Activated T-helper 1 cell treated with anti-CD3 and anti-CD28 coated beads, Interleukin-12 subunit alpha, Interleukin-12 subunit beta, Interleukin-2, Interleukin-4 antibody, amounts not matched to agents 30 ng/mL and 10 ng/mL and 1 ng/mL, durations not matched to agents 14 hours and 24 hours and 36 hours (primary cell): ENCODE measurements around the gene PDRG1. TPM values are rescaled to one million over a fixed set of nuclear protein-coding genes. Genes with fewer than 3 reads are reported as not detected.
A peak's percentile ranks its signal among the peaks of the same experiment; 100 is the strongest.
"Not testable (repeated sequence)": the region's sequence is repeated elsewhere in the genome, so short reads cannot be mapped to it uniquely, and the experiment has no call there.

Source experiments
- DNase-seq: peaks from one replicate; pipeline ENCODE4 v3.0.0; 2021; ENCODE audit warnings: low spot score
- H3K27ac Mint-ChIP-seq: one replicate; pipeline ENCODE4 v1.8.0; 2021; ENCODE audit warnings: mild to moderate bottlenecking, mixed read lengths
- H3K27me3 Mint-ChIP-seq: one replicate; pipeline ENCODE4 v1.8.0; 2022; ENCODE audit warnings: mild to moderate bottlenecking, moderate library complexity, mixed read lengths; ENCODE audit not compliant: insufficient read depth
- H3K36me3 Mint-ChIP-seq: one replicate; pipeline ENCODE4 v1.8.0; 2021; ENCODE audit warnings: low read depth, mixed read lengths
- H3K4me1 Mint-ChIP-seq: one replicate; pipeline ENCODE4 v1.8.0; 2021; ENCODE audit warnings: low read depth, mixed read lengths
- H3K4me3 Mint-ChIP-seq: one replicate; pipeline ENCODE4 v1.8.0; 2021; ENCODE audit warnings: mild to moderate bottlenecking, moderate library complexity, mixed read lengths
- H3K9me3 Mint-ChIP-seq: one replicate; pipeline ENCODE4 v1.8.0; 2021; ENCODE audit warnings: mixed read lengths
- intact Hi-C: fragments of 100-400 bp; cut with micrococcal nuclease; formaldehyde crosslinking; loops from one replicate; pipeline ENCODE4 v1.15.1; 2024
- total RNA-seq: library from RNA; stranded (reverse); gene quantifications from 2 replicates; pipeline ENCODE4 v1.2.3, GENCODE V29; 2022

The PDRG1 gene
- total RNA-seq, 1 donor from 2014 or later: 20.5 TPM

DNA sequence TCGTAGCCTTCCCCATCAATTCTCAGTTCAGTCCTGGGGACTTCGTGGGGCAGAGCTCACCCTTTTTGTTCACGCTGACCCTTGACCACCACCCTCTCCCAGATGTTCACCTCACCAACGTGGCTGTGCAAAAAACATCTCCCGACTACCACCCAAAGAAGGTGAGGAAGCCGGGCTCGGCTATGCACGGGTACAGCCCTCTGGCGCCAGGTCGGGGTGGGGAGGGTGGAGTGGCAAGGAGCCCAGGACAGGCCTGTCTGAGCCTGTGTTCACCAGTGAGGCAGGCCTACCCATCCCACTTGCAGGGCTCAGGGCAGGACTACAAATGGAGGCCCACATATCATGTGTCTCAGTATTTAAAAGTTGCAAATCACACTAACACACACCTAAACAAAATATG, 18.1 kb downstream of the PDRG1 start:
- no peaks in the 10 kb centered on the region for H3K36me3 Mint-ChIP-seq
- intact Hi-C loops: no loop called here
- DNase-seq: no peak
- no peak overlapping the region for H3K4me3 Mint-ChIP-seq
- H3K27me3 Mint-ChIP-seq: peaks cover 12% of the 10 kb centered on the region
- no peak overlapping the region for H3K27ac Mint-ChIP-seq
- H3K9me3 Mint-ChIP-seq: no peaks in the 10 kb centered on the region
- H3K4me1 Mint-ChIP-seq: no peaks in the 10 kb centered on the region

DNA sequence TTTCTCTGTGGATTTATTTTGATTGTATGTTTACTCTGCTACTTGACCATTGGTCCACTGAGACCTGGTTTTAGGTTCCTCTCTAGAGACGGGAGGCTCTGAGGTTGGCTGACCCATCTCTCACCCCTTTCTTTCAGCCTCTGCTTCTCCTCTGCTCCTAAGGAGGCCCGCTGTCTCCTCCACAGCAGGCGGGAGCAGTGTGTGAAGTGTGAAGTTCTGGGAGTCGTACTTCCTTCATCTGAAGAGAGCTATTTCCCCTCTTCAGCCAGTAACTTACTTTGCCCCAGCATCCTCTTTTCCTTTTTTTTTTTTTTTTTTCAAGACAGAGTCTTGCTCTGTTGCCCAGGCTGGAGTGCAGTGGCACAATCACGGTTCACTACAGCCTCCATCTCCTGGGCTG, 21.1 kb downstream of the PDRG1 start:
- Mint-ChIP-seq H3K27ac (no peak overlapping the region), H3K9me3 (no peaks in the 10 kb centered on the region), H3K4me3 (no peak overlapping the region), H3K4me1 (no peaks in the 10 kb centered on the region), H3K36me3 (no peaks in the 10 kb centered on the region), H3K27me3 (peaks cover 16% of the 10 kb centered on the region)
- DNase-seq: no peak
- intact Hi-C loops: no loop called here

- DNase-seq, H3K27ac Mint-ChIP-seq, H3K4me3 Mint-ChIP-seq, H3K4me1 Mint-ChIP-seq, intact Hi-C loops, H3K9me3 Mint-ChIP-seq, H3K36me3 Mint-ChIP-seq: not testable (repeated sequence)
- peaks cover 16% of the 10 kb centered on the region for H3K27me3 Mint-ChIP-seq
These were observed 22.2 kb downstream of the PDRG1 start for GRCh38 chr20:31929631-31930030.

DNA sequence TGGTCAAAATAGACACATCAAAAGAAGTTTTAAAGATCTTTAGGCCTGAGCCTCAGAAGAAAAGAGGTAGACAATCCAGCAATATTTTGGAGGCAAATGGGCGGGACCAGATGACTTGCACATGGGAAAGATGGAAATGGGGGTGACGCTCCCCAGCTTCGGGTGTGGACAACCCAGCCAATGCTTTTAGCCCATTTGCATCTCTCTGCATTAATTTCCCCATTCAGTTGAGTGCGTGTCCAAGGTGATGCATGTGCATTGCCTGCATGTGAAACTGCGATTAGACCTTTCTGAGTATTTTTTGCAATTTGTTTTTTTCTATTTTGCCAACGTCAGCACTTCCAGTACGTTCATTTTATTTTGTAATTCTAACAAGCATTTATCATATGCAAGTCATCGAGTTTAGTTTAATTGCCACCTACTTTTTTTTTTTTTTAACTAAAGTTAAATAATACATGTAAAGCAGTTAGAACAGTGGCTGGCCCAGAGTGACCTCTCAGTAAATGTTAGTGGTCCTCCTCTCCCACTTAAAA, 24.2 kb downstream of the PDRG1 start:
- intact Hi-C loops: no loop called here
- Mint-ChIP-seq H3K36me3 (no peaks in the 10 kb centered on the region), H3K4me1 (no peaks in the 10 kb centered on the region), H3K4me3 (no peak overlapping the region), H3K27ac (no peak overlapping the region), H3K9me3 (no peaks in the 10 kb centered on the region), H3K27me3 (peaks cover 16% of the 10 kb centered on the region)
- DNase-seq: no peak

DNA sequence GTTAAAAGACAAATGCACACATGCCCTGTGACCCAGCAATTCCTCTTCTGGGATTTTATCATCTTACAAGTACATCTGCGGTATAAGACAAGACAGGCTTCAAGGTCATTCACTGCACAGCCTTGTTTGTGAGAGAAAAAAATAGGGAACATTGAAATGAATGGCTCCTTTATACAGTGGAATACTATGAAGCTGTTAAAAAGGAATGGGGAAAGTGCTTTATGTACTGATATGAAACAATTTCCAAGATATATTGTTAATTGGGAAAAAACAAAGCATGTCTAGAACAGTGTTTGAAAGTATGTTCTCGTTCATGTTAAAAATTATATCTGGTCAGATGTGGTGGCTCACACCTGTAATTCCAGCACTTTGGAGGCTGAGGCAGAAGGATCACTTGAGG, 25.4 kb downstream of the PDRG1 start:
- no peak for DNase-seq
- Mint-ChIP-seq H3K36me3 (no peaks in the 10 kb centered on the region), H3K9me3 (no peaks in the 10 kb centered on the region), H3K4me1 (no peaks in the 10 kb centered on the region), H3K27ac (no peak overlapping the region), H3K27me3 (peaks cover 13% of the 10 kb centered on the region), H3K4me3 (no peak overlapping the region)
- intact Hi-C loops: no loop called here

- no peaks in the 10 kb centered on the region for H3K9me3 Mint-ChIP-seq
- intact Hi-C loops: no loop called here
- peaks cover 8% of the 10 kb centered on the region for H3K27me3 Mint-ChIP-seq
These were observed 26.2 kb downstream of the PDRG1 start for GRCh38 chr20:31925631-31926030.

DNA sequence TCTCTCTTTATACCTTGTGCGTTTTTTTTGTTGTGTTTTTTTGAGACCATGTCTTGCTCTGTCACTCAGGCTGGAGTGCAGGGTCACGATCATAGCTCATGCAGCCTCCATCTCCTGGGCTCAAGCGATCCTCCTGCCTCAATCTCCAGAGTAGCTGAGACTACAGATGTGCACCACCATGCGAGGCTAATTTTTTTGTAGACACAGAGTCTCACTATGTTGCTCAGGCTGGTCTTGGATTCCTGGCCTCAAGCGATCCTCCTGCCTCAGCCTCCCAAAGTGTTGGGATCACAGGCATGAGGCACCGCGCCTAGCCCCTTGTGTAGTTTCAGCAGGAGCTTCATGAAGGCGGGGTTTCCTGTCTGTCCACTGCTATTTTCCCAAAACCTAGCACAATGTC, 27.3 kb downstream of the PDRG1 start:
- Mint-ChIP-seq H3K9me3 (no peaks in the 10 kb centered on the region), H3K27ac (no peak overlapping the region), H3K4me3 (no peak overlapping the region), H3K4me1 (no peaks in the 10 kb centered on the region), H3K27me3 (peaks cover 11% of the 10 kb centered on the region), H3K36me3 (no peaks in the 10 kb centered on the region)
- intact Hi-C loops: no loop called here
- DNase-seq: no peak

More at GRCh38 chr20:31925631-31926030, 26.2 kb downstream of the PDRG1 start:
- Mint-ChIP-seq H3K4me1 (no peaks in the 10 kb centered on the region), H3K4me3 (no peak overlapping the region), H3K27ac (no peak overlapping the region), H3K36me3 (no peaks in the 10 kb centered on the region)
- DNase-seq: no peak

- H3K27ac Mint-ChIP-seq: peak overlapping the region; percentile 29
- no peak for DNase-seq
- H3K4me1 Mint-ChIP-seq: no peaks in the 10 kb centered on the region
- no peak overlapping the region for H3K4me3 Mint-ChIP-seq
- H3K27me3 Mint-ChIP-seq: peaks cover 12% of the 10 kb centered on the region
- H3K9me3 Mint-ChIP-seq: no peaks in the 10 kb centered on the region
- H3K36me3 Mint-ChIP-seq: no peaks in the 10 kb centered on the region
- intact Hi-C loops: no loop called here
These were observed 28.2 kb downstream of the PDRG1 start for GRCh38 chr20:31923388-31924331.

GRCh38 chr20:31922588-31922987, 29.3 kb downstream of the PDRG1 start:
- H3K9me3 Mint-ChIP-seq: no peaks in the 10 kb centered on the region
- intact Hi-C loops: no loop called here
- peaks cover 18% of the 10 kb centered on the region for H3K27me3 Mint-ChIP-seq
- H3K4me1 Mint-ChIP-seq: no peaks in the 10 kb centered on the region
- no peak overlapping the region for H3K27ac Mint-ChIP-seq
- H3K36me3 Mint-ChIP-seq: no peaks in the 10 kb centered on the region
- H3K4me3 Mint-ChIP-seq: no peak overlapping the region
- DNase-seq: no peak

- H3K36me3 Mint-ChIP-seq: no peaks in the 10 kb centered on the region
- intact Hi-C loops: no loop called here
- no peaks in the 10 kb centered on the region for H3K9me3 Mint-ChIP-seq
- DNase-seq: no peak
- no peaks in the 10 kb centered on the region for H3K4me1 Mint-ChIP-seq
- H3K27ac Mint-ChIP-seq: no peak overlapping the region
- peaks cover 18% of the 10 kb centered on the region for H3K27me3 Mint-ChIP-seq
- no peak overlapping the region for H3K4me3 Mint-ChIP-seq
These were observed 29.7 kb downstream of the PDRG1 start for GRCh38 chr20:31922181-31922580.

DNA sequence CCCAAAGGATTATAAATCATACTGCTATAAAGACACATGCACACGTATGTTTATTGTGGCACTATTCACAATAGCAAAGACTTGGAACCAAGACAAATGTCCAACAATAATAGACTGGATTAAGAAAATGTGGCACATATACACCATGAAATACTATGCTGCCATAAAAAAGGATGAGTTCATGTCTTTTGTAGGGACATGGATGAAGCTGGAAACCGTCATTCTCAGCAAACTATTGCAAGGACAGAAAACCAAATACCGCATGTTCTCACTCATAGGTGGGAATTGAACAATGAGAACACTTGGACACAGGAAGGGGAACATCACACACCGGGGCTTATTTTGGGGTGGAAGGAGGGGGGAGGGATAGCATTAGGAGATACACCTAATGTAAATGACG, 30.4 kb downstream of the PDRG1 start:
- intact Hi-C loops, DNase-seq, H3K9me3 Mint-ChIP-seq, H3K27ac Mint-ChIP-seq, H3K4me3 Mint-ChIP-seq, H3K36me3 Mint-ChIP-seq, H3K4me1 Mint-ChIP-seq: not testable (repeated sequence)
- H3K27me3 Mint-ChIP-seq: peaks cover 16% of the 10 kb centered on the region

DNA sequence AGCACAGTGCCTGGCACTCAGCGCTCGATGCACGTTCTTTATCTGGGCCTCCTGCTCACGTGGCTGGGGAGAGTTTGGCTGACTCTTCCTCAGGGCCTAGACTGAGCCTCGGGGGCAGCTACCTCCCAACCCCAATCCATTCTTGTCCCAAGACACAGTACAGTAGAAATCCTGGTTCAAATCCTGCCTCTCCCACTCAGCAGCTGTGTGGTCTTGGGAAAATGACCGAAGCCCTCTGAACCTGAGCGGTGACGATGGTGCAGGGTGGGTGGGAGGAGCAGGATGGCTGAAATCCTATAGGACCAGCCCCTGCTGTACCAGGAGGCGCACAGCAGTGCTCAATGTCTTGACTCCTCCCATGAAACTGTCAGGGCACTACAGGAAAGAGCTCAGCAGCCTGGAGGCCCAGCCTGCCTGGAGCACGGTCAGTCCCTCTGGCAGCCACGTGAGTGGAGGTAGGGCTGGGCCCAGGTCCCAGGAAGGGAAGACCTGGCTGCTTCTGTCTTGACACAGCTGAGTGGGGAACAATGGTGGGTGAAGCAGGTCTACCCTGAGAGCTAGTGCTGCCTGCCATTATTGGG, 31.5 kb downstream of the PDRG1 start:
- H3K4me1 Mint-ChIP-seq: no peaks in the 10 kb centered on the region
- intact Hi-C loops: no loop called here
- H3K9me3 Mint-ChIP-seq: no peaks in the 10 kb centered on the region
- no peak overlapping the region for H3K4me3 Mint-ChIP-seq
- peaks cover 16% of the 10 kb centered on the region for H3K27me3 Mint-ChIP-seq
- no peaks in the 10 kb centered on the region for H3K36me3 Mint-ChIP-seq
- no peak for DNase-seq
- no peak overlapping the region for H3K27ac Mint-ChIP-seq

DNA sequence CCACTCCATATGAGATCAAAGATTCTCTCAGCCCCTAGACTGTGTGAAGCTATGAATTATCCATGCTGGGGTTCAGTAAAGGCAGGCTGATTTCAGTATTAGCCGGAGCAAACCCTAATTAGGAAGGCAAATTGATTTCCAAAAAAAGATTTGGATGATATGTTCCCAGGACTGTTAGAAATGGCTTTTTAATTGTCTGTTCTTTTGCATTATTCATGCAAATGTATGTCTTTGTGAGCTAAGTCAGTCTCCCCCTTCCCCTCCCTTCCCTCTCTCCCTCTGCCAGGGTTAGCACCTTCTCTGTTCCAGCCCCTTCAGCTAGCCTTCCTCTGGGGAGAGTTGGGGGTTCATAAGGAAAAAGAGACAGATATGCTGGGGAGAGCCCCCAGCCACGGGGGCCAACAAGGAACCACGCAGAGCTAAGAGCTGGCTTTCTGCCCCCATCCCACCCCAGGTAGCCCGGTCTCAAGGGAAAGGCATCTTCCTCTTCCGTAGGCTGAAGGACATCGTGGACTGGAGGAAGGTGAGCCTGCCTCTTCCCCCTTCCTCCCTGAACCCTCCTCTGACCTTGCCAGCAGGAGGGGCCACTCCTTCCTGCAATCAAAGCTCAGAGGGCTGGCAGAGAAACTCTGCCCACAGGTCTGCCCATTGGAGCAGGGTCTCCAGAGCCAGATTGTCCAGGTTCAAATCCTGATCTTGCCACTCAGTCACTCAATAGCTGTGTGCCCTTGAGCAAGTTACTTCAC, 32.3 kb downstream of the PDRG1 start:
- Mint-ChIP-seq H3K4me3 (no peak overlapping the region), H3K4me1 (no peaks in the 10 kb centered on the region), H3K27me3 (peaks cover 16% of the 10 kb centered on the region), H3K9me3 (no peaks in the 10 kb centered on the region), H3K36me3 (no peaks in the 10 kb centered on the region), H3K27ac (no peak overlapping the region)
- intact Hi-C loops: no loop called here
- DNase-seq: no peak
